WTC11 (cell line): ENCODE measurements around the gene ARMC9. TPM values are rescaled to one million over a fixed set of nuclear protein-coding genes. Genes with fewer than 3 reads are reported as not detected.

Experiments used
- ATAC-seq: fragments of 200-7000 bp; cut with Tn5 transposase; 2 replicates; pipeline ENCODE4 v1.10.0; 2021; ENCODE audit warnings: mild to moderate bottlenecking, moderate library complexity
- CTCF ChIA-PET: fragments of 300-600 bp; sonication (Branson Sonifier 250); formaldehyde crosslinking; loops from one replicate; lab custom pipeline; 2021; ENCODE audit warnings: antibody characterized with exemption; lab: Charles Lee
- POLR2A ChIA-PET: fragments of 350-600 bp; sonication (Branson Sonifier 250); formaldehyde crosslinking; loops from one replicate; lab custom pipeline; 2021; ENCODE audit warnings: antibody characterized with exemption; lab: Charles Lee
- DNase-seq: peaks from one replicate; pipeline ENCODE4 v3.0.0; 2021; ENCODE audit warnings: low spot score
- H3K27ac Mint-ChIP-seq: 2 replicates; pipeline ENCODE4 v1.8.0; 2021; ENCODE audit warnings: mixed read lengths
- H3K27me3 Mint-ChIP-seq: 2 replicates; pipeline ENCODE4 v1.8.0; 2021; ENCODE audit warnings: low read depth, mild to moderate bottlenecking, moderate library complexity, mixed read lengths
- H3K36me3 Mint-ChIP-seq: 2 replicates; pipeline ENCODE4 v1.8.0; 2021; ENCODE audit warnings: mixed read lengths
- H3K4me1 Mint-ChIP-seq: 2 replicates; pipeline ENCODE4 v1.8.0; 2022; ENCODE audit warnings: mixed read lengths
- H3K4me3 Mint-ChIP-seq: 2 replicates; pipeline ENCODE4 v1.8.0; 2021; ENCODE audit warnings: mild to moderate bottlenecking, moderate library complexity, mixed read lengths
- H3K9me3 Mint-ChIP-seq: 2 replicates; pipeline ENCODE4 v1.8.0; 2021; ENCODE audit warnings: mixed read lengths
- CBFB ChIP-seq: sonication (generic); formaldehyde crosslinking; IDR thresholded peaks from 2 replicates; pipeline ENCODE4 v1.8.1; 2022; ENCODE audit warnings: mild to moderate bottlenecking, low read depth, missing genetic modification reagents
- E2F5 ChIP-seq: sonication (generic); formaldehyde crosslinking; IDR thresholded peaks from 2 replicates; pipeline ENCODE4 v1.8.1; 2022; ENCODE audit warnings: mild to moderate bottlenecking, moderate library complexity, missing genetic modification reagents
- ELF4 ChIP-seq: sonication (generic); formaldehyde crosslinking; IDR thresholded peaks from 2 replicates; pipeline ENCODE4 v1.8.1; 2022; ENCODE audit warnings: low read depth, mild to moderate bottlenecking, moderate library complexity, missing genetic modification reagents
- FOXJ3 ChIP-seq: sonication (generic); formaldehyde crosslinking; IDR thresholded peaks from 2 replicates; pipeline ENCODE4 v1.9.0; 2021; ENCODE audit warnings: missing genetic modification reagents, mild to moderate bottlenecking, borderline replicate concordance
- GRHL2 ChIP-seq: fragments of 250-450 bp; sonication (Bioruptor Pico); IDR thresholded peaks from 2 replicates; pipeline ENCODE4 v1.8.0; 2022; ENCODE audit warnings: mild to moderate bottlenecking, moderate library complexity; ENCODE audit not compliant: insufficient replicate concordance, severe bottlenecking
- NR2C2 ChIP-seq: sonication (generic); formaldehyde crosslinking; IDR thresholded peaks from 2 replicates; pipeline ENCODE4 v1.8.0; 2022; ENCODE audit warnings: mild to moderate bottlenecking, missing genetic modification reagents
- SMAD4 ChIP-seq: sonication (generic); formaldehyde crosslinking; IDR thresholded peaks from 2 replicates; pipeline ENCODE4 v1.8.0; 2022; ENCODE audit warnings: mild to moderate bottlenecking, missing genetic modification reagents
- SOX15 ChIP-seq: fragments of 250-450 bp; sonication (Bioruptor Pico); IDR thresholded peaks from 2 replicates; pipeline ENCODE4 v1.9.0; 2021; ENCODE audit warnings: mild to moderate bottlenecking
- STAT6 ChIP-seq: sonication (generic); formaldehyde crosslinking; conservative IDR thresholded peaks from 2 replicates; pipeline ENCODE4 v1.8.1; 2023; ENCODE audit warnings: mild to moderate bottlenecking, low read depth, missing genetic modification reagents, moderate library complexity
- ZNF232 ChIP-seq: sonication (generic); formaldehyde crosslinking; IDR thresholded peaks from 2 replicates; pipeline ENCODE4 v1.8.0; 2022; ENCODE audit warnings: mild to moderate bottlenecking, missing genetic modification reagents
- ZNF416 ChIP-seq: fragments of 250-450 bp; sonication (Bioruptor Pico); IDR thresholded peaks from 2 replicates; pipeline ENCODE4 v1.9.0; 2021; ENCODE audit warnings: mild to moderate bottlenecking, inconsistent platforms
- ZNF532 ChIP-seq: fragments of 250-450 bp; sonication (Bioruptor Pico); IDR thresholded peaks from 2 replicates; pipeline ENCODE4 v1.9.0; 2021; ENCODE audit warnings: mild to moderate bottlenecking, borderline replicate concordance
- total RNA-seq: library from RNA; stranded (reverse); gene quantifications from 3 replicates; pipeline ENCODE4 v1.2.3, GENCODE V29; 2021
- TF ChIP-seq, protein P1 (sequence below): fragments of 200-600 bp; IDR thresholded peaks from 2 replicates; pipeline ENCODE4 v1.8.0; 2022; ENCODE audit warnings: antibody characterized with exemption
- TF ChIP-seq, protein P2 (sequence below): fragments of 250-450 bp; sonication (Bioruptor Pico); IDR thresholded peaks from 2 replicates; pipeline ENCODE4 v1.9.0; 2021; ENCODE audit warnings: mild to moderate bottlenecking
- TF ChIP-seq, protein P3 (sequence below): sonication (generic); formaldehyde crosslinking; IDR thresholded peaks from 2 replicates; pipeline ENCODE4 v1.8.1; 2023; ENCODE audit warnings: mild to moderate bottlenecking, missing genetic modification reagents, moderate library complexity
- TF ChIP-seq, protein P4 (sequence below): sonication (generic); formaldehyde crosslinking; IDR thresholded peaks from 2 replicates; pipeline ENCODE4 v1.8.1; 2022; ENCODE audit warnings: mild to moderate bottlenecking, missing genetic modification reagents, moderate library complexity, borderline replicate concordance
- TF ChIP-seq, protein P5 (sequence below): fragments of 250-450 bp; sonication (Bioruptor Pico); IDR thresholded peaks from 2 replicates; pipeline ENCODE4 v1.9.0; 2021; ENCODE audit warnings: mild to moderate bottlenecking

ARMC9 gene
- total RNA-seq, 1 experiment from 2014 or later = 34.9 TPM

GRCh38 chr2:231359441-231359840 is 161.0 kb downstream of the ARMC9 start (continued):
- TF ChIP-seq ZNF532 (CRISPR knock-in tag) (no peak), STAT6 (no peak), FOXJ3 (CRISPR knock-in tag) (no peak), CBFB (CRISPR knock-in tag) (no peak), SMAD4 (CRISPR knock-in tag) (no peak), ZNF416 (no peak), GRHL2 (CRISPR knock-in tag) (no peak), ZNF232 (CRISPR knock-in tag) (no peak)
- TF ChIP-seq, protein P1, sequence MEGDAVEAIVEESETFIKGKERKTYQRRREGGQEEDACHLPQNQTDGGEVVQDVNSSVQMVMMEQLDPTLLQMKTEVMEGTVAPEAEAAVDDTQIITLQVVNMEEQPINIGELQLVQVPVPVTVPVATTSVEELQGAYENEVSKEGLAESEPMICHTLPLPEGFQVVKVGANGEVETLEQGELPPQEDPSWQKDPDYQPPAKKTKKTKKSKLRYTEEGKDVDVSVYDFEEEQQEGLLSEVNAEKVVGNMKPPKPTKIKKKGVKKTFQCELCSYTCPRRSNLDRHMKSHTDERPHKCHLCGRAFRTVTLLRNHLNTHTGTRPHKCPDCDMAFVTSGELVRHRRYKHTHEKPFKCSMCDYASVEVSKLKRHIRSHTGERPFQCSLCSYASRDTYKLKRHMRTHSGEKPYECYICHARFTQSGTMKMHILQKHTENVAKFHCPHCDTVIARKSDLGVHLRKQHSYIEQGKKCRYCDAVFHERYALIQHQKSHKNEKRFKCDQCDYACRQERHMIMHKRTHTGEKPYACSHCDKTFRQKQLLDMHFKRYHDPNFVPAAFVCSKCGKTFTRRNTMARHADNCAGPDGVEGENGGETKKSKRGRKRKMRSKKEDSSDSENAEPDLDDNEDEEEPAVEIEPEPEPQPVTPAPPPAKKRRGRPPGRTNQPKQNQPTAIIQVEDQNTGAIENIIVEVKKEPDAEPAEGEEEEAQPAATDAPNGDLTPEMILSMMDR = no peak
- TF ChIP-seq, protein P2, sequence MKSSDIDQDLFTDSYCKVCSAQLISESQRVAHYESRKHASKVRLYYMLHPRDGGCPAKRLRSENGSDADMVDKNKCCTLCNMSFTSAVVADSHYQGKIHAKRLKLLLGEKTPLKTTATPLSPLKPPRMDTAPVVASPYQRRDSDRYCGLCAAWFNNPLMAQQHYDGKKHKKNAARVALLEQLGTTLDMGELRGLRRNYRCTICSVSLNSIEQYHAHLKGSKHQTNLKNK (CRISPR knock-in tag) = no peak

GRCh38 chr2:231359948-231360347 is 161.5 kb downstream of the ARMC9 start:
- H3K36me3 Mint-ChIP-seq = peaks cover 3% of the 10 kb centered on the region; the same call in 1 of the 2 replicates
- DNase-seq (no peak), ATAC-seq (no peak)
- POLR2A ChIA-PET = no interaction called here
- peak overlapping the region; percentile 70 for H3K27ac Mint-ChIP-seq
- H3K27me3 Mint-ChIP-seq = no peaks in the 10 kb centered on the region
- no peaks in the 10 kb centered on the region for H3K9me3 Mint-ChIP-seq
- no peak overlapping the region for H3K4me3 Mint-ChIP-seq
- H3K4me1 Mint-ChIP-seq = peaks cover 67% of the 10 kb centered on the region
- CTCF ChIA-PET = interaction anchor here (1.1 to 7.2 kb wide), 7 partner anchors 11 to 92 kb away, joined by 3 to 33 read pairs (median 4); no protein-coding TSS in a partner anchor
- TF ChIP-seq, protein P3, sequence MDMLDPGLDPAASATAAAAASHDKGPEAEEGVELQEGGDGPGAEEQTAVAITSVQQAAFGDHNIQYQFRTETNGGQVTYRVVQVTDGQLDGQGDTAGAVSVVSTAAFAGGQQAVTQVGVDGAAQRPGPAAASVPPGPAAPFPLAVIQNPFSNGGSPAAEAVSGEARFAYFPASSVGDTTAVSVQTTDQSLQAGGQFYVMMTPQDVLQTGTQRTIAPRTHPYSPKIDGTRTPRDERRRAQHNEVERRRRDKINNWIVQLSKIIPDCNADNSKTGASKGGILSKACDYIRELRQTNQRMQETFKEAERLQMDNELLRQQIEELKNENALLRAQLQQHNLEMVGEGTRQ = no peak
- TF ChIP-seq, protein P2 (CRISPR knock-in tag) = no peak
- TF ChIP-seq ELF4 (CRISPR knock-in tag) (no peak), NR2C2 (CRISPR knock-in tag) (no peak), E2F5 (CRISPR knock-in tag) (no peak), SOX15 (CRISPR knock-in tag) (no peak)
- TF ChIP-seq, protein P4, sequence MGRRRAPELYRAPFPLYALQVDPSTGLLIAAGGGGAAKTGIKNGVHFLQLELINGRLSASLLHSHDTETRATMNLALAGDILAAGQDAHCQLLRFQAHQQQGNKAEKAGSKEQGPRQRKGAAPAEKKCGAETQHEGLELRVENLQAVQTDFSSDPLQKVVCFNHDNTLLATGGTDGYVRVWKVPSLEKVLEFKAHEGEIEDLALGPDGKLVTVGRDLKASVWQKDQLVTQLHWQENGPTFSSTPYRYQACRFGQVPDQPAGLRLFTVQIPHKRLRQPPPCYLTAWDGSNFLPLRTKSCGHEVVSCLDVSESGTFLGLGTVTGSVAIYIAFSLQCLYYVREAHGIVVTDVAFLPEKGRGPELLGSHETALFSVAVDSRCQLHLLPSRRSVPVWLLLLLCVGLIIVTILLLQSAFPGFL (CRISPR knock-in tag) = no peak
- TF ChIP-seq, protein P5, sequence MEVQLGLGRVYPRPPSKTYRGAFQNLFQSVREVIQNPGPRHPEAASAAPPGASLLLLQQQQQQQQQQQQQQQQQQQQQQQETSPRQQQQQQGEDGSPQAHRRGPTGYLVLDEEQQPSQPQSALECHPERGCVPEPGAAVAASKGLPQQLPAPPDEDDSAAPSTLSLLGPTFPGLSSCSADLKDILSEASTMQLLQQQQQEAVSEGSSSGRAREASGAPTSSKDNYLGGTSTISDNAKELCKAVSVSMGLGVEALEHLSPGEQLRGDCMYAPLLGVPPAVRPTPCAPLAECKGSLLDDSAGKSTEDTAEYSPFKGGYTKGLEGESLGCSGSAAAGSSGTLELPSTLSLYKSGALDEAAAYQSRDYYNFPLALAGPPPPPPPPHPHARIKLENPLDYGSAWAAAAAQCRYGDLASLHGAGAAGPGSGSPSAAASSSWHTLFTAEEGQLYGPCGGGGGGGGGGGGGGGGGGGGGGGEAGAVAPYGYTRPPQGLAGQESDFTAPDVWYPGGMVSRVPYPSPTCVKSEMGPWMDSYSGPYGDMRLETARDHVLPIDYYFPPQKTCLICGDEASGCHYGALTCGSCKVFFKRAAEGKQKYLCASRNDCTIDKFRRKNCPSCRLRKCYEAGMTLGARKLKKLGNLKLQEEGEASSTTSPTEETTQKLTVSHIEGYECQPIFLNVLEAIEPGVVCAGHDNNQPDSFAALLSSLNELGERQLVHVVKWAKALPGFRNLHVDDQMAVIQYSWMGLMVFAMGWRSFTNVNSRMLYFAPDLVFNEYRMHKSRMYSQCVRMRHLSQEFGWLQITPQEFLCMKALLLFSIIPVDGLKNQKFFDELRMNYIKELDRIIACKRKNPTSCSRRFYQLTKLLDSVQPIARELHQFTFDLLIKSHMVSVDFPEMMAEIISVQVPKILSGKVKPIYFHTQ (CRISPR knock-in tag) = no peak
